Measurements from ENCODE around the gene ZNF526.

GRCh38 chr19:42233106-42233505, 13.0 kb downstream of the ZNF526 start:
- no peak for TF ChIP-seq EZH2 (IDR thresholded peaks at IDR 0.05; ENCODE audit: borderline replicate concordance, low read length)
- no peak for TF ChIP-seq CTCF (IDR thresholded peaks at IDR 0.05; ENCODE audit: low read length)
